Astrocyte of the hippocampus (primary cell): ENCODE measurements around the gene NPHS1.
"Not testable (repeated sequence)": the region's sequence is repeated elsewhere in the genome, so short reads cannot be mapped to it uniquely, and the experiment has no call there.

Experiments
- DNase-seq: peaks from one replicate; pipeline ENCODE4 v3.0.0; 2011; ENCODE audit warnings: low read depth, low spot score

Gene NPHS1

GRCh38 chr19:35812220-35813042 is 39.9 kb downstream of the NPHS1 start, which contains the start of gene PRODH2:
Gene PRODH2 (minus strand): TSS chr19:35812845. CDS start chr19:35812805, 40 bp downstream.
- DNase-seq: no peak

- no peak for DNase-seq
Observed at GRCh38 chr19:35811317-35812219, 40.7 kb downstream of the NPHS1 start.

- DNase-seq: no peak
Observed at GRCh38 chr19:35807633-35808032, 44.7 kb downstream of the NPHS1 start.

- no peak for DNase-seq
Observed at GRCh38 chr19:35806597-35806996, 45.7 kb downstream of the NPHS1 start.

- DNase-seq: no peak
Observed at GRCh38 chr19:35805526-35806102, 46.7 kb downstream of the NPHS1 start.

- no peak for DNase-seq
Observed at GRCh38 chr19:35801828-35802227, 50.5 kb downstream of the NPHS1 start.

- peak; percentile 19 for DNase-seq
Observed at GRCh38 chr19:35797663-35798062, 54.6 kb downstream of the NPHS1 start.

- no peak for DNase-seq
Observed at GRCh38 chr19:35796645-35797542, 55.4 kb downstream of the NPHS1 start.

GRCh38 chr19:35795564-35795963 is 56.7 kb downstream of the NPHS1 start:
- not testable (repeated sequence) for DNase-seq

GRCh38 chr19:35793381-35794165 is 58.7 kb downstream of the NPHS1 start:
- no peak for DNase-seq

- no peak for DNase-seq
Observed at GRCh38 chr19:35792888-35793287, 59.4 kb downstream of the NPHS1 start.

GRCh38 chr19:35792312-35792711 is 60.0 kb downstream of the NPHS1 start:
- DNase-seq: no peak

GRCh38 chr19:35791814-35792279 is 60.5 kb downstream of the NPHS1 start:
- no peak for DNase-seq

- DNase-seq: no peak
Observed at GRCh38 chr19:35790981-35791813, 61.1 kb downstream of the NPHS1 start.

- DNase-seq: no peak
Observed at GRCh38 chr19:35789978-35790944, 62.0 kb downstream of the NPHS1 start.

- no peak for DNase-seq
Observed at GRCh38 chr19:35789195-35789977, 62.9 kb downstream of the NPHS1 start.
